Bronchial epithelial cell (primary cell): ENCODE results near the gene FNDC3B. TPM values are rescaled to one million over a fixed set of nuclear protein-coding genes. Genes with fewer than 3 reads are reported as not detected.

ENCODE experiments used
- DNase-seq: peaks from one replicate; pipeline ENCODE4 v3.0.0-alpha.2; 2010; ENCODE audit warnings: low read depth
- FAIRE-seq: peaks from 2 replicates; lab custom pipeline; 2011; peaks lifted over from hg19 to GRCh38; lab: Jason Lieb, UNC
- H3K27me3 ChIP-seq: 2 replicates; pipeline ENCODE4 v1.5.1; 2011; ENCODE audit warnings: low read length; ENCODE audit not compliant: control insufficient read depth, insufficient read depth
- H3K36me3 ChIP-seq: 2 replicates; pipeline ENCODE4 v1.5.1; 2011; ENCODE audit warnings: low read length; ENCODE audit not compliant: control insufficient read depth, insufficient read depth
- H3K4me3 ChIP-seq: 2 replicates; pipeline ENCODE4 v1.5.1; 2011; ENCODE audit warnings: mild to moderate bottlenecking, low read depth, low read length, control low read depth
- total RNA-seq: library from RNA; depleted of rRNA; stranded (reverse); fragments of >200 nt; gene quantifications from 2 replicates; pipeline ENCODE4 v1.2.1, GENCODE V29; 2014
- TF ChIP-seq, protein P1 (sequence below): IDR thresholded peaks from 2 replicates; pipeline ENCODE4 v1.5.1; 2011; ENCODE audit warnings: mild to moderate bottlenecking, moderate library complexity, low read length, control low read depth, inconsistent platforms; ENCODE audit not compliant: insufficient read depth, severe bottlenecking

Gene FNDC3B
- total RNA-seq, 1 donor from 2014 or later, result 39.2 TPM

DNA sequence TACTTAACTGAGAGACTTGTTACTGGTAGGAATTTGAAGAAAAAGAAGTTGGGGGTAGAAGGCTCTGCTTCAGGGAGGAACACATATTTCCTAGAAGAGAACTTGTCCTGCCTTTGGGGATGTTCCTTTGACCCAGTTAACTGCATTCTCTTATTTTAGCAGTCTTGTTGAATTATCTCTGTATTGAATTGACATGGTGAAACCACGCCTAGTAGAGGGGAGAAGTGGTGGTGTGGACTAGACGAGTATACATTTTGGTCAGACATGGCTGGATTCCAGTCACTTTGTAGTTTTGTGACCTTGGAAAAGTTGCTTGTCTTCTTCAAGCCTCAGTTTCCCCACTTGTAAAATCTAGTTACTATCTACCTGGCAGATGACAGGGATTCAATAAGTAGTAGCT is 87.8 kb downstream of the FNDC3B start:
- no peak for DNase-seq

DNA sequence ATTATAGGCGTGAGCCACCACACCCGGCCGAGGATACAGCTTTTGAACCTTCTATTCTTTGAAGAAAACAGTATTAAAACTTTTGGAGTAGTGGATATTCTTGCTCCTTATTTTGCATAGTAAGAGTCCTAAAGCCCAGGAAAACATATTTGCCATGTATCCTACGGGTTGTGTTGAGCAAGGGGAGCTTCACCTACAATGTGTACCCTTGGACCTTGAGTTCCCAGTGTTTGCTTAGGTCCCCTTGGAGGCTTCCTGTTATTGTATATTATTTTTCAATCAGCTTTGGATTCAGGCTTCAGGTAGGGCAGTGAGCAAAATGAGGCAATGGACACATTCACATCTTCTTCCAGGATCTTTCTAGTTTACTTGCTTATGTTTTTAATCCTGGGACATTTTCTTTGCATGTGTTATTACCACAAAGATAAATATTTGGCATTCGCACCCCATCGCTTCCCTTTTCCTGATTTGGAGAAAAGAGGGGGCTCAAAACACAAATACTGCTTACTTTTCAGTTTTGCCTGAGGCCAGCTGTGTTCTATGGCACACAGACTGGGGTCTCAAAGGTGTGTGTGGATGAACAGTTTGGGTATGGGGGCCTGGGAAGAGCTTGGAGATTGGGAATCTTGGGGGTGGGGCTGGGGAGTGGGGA is 88.7 kb downstream of the FNDC3B start:
- no peaks in the 10 kb centered on the region for H3K36me3 ChIP-seq
- no peaks in the 10 kb centered on the region for H3K27me3 ChIP-seq
- FAIRE-seq (no peak), DNase-seq (no peak)
- H3K4me3 ChIP-seq, result no peak overlapping the region
- TF ChIP-seq, protein P1, sequence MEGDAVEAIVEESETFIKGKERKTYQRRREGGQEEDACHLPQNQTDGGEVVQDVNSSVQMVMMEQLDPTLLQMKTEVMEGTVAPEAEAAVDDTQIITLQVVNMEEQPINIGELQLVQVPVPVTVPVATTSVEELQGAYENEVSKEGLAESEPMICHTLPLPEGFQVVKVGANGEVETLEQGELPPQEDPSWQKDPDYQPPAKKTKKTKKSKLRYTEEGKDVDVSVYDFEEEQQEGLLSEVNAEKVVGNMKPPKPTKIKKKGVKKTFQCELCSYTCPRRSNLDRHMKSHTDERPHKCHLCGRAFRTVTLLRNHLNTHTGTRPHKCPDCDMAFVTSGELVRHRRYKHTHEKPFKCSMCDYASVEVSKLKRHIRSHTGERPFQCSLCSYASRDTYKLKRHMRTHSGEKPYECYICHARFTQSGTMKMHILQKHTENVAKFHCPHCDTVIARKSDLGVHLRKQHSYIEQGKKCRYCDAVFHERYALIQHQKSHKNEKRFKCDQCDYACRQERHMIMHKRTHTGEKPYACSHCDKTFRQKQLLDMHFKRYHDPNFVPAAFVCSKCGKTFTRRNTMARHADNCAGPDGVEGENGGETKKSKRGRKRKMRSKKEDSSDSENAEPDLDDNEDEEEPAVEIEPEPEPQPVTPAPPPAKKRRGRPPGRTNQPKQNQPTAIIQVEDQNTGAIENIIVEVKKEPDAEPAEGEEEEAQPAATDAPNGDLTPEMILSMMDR, result no peak

More for the DNA sequence above, 87.8 kb downstream of the FNDC3B start:
- H3K27me3 ChIP-seq, result no peaks in the 10 kb centered on the region
- FAIRE-seq, result no peak
- H3K4me3 ChIP-seq, result no peak overlapping the region
- H3K36me3 ChIP-seq, result peaks cover 2% of the 10 kb centered on the region
- TF ChIP-seq, protein P1, result no peak

DNA sequence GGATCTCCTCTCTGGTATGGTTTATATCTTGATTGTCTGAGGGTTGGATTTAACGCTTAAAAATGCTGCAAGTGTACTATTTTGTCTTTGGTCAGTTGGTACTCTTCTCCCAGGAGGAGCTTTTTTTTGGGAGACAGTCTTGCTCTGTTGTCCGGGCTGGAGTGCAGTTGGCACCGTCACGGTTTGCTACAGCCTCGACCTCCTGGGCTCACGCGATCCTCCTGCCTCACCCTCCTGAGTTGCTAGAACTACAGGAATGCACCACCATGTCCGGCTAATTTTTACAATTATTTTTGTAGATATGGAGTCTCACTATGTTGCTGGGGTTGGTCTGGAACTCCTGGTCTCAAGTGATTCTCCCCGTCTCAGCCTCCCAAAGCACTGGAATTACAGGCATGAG is 89.5 kb downstream of the FNDC3B start:
- TF ChIP-seq, protein P1, result no peak
- Histone ChIP-seq H3K4me3 (no peak overlapping the region), H3K27me3 (no peaks in the 10 kb centered on the region), H3K36me3 (no peaks in the 10 kb centered on the region)
- DNase-seq (no peak), FAIRE-seq (no peak)

DNA sequence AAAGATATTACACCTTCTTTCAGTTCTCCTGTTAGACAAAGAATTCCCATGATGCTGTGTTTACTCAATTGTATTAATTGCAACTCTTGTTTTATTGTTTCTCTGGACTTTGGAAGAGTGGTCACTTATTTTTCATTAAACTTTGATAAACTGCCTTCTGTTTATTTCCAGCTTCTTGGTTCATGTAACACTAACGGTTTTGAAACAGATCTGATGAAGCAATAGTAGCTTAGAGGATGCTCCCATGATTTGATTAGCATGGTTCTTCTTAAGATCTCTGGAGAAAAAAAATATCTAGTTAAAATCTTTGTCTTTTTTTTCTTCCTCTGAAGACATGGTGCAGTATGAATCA is 90.1 kb downstream of the FNDC3B start:
- Histone ChIP-seq H3K4me3 (no peak overlapping the region), H3K36me3 (no peaks in the 10 kb centered on the region), H3K27me3 (no peaks in the 10 kb centered on the region)
- TF ChIP-seq, protein P1, result no peak
- FAIRE-seq, result no peak
- DNase-seq, result no peak

DNA sequence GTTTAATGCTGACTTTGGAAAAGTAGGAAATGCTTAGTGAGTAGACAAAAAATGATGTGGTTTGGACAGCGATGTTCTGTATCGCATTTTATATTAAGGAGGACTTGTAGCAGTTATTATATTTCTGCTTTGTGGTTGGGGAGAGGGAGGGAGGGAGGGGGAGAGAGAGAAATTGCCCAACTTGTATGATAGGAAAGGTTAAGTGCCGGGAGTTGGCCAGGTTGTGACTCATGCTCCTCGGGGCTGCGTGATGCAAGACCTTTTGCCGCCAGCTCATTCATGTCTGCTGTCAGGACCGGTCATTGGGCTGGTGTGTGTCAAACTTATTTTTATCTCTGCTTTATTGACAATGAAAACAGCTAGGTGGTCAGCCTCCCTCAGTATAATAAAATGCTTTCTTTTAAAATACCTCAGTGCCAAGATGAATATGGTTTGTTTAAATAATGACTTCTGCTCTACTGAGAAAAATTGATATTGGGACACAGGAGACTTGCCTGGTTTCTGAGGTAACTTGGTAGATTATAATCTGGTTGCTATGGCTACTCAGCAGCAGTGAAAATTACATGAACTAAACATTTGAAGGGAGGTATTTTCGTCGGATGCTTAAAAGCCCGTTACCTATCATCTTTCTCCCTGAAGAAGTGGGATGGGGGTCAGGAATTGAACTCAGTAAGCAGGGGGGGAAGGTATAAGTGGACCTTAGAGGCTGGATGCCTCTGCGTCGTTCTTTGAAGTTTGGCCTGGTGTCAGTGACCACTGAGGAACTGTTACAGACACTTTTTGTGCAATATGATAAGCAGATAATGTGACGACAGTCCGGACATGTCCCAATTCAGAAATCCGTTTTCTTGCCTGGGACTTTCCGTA is 90.7 kb downstream of the FNDC3B start:
- TF ChIP-seq, protein P1, result no peak
- H3K36me3 ChIP-seq, result no peaks in the 10 kb centered on the region
- H3K4me3 ChIP-seq, result no peak overlapping the region
- DNase-seq (peak; percentile 98), FAIRE-seq (peak; percentile 28)
- H3K27me3 ChIP-seq, result no peaks in the 10 kb centered on the region

DNA sequence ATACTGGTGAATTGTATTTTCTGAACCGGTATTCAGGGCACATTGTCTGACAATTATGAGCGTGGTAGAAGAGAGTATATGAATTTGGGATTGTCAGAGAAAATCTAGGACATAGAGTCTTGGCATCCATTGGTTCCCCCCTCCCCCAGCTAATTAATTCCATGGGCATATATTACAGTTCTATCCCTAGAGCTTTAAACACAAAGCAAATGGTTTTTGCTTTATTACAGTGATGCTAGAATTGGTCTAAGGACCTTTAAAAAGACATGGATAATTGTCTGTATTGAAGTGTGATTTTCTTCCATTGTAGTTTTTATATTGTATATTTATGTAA is 91.3 kb downstream of the FNDC3B start:
- no peak overlapping the region for H3K4me3 ChIP-seq

More for the DNA sequence above, 91.3 kb downstream of the FNDC3B start:
- DNase-seq (no peak), FAIRE-seq (no peak)
- H3K36me3 ChIP-seq, result no peaks in the 10 kb centered on the region
- no peaks in the 10 kb centered on the region for H3K27me3 ChIP-seq
- TF ChIP-seq, protein P1, result no peak
